SK-N-SH (cell line): ENCODE results near the gene C11orf58. TPM values are rescaled to one million over a fixed set of nuclear protein-coding genes. Genes with fewer than 3 reads are reported as not detected.

Experiments used
- CTCF ChIA-PET: fragments of 300-600, 350-600 bp; formaldehyde crosslinking; extraction: SDS; loops from one replicate; lab custom pipeline; 2021; lab: Yijun Ruan, JAX
- POLR2A ChIA-PET: fragments of 350-600 bp; sonication (Branson Sonifier 250); formaldehyde crosslinking; extraction: SDS; loops from one replicate; lab custom pipeline; 2020; ENCODE audit warnings: antibody characterized with exemption, inconsistent platforms; lab: Yijun Ruan, JAX
- DNase-seq: peaks from one replicate; pipeline ENCODE4 v3.0.0; 2012
- H2AFZ ChIP-seq: fragments of 200-600 bp; sonication (generic); 2 replicates; pipeline ENCODE4 v1.8.1; 2016; ENCODE audit warnings: antibody characterized with exemption, mild to moderate bottlenecking, low read depth
- H3F3A ChIP-seq: fragments of 200-600 bp; sonication (generic); replicated peaks from 2 replicates; pipeline ENCODE3; 2016; ENCODE audit warnings: antibody characterized with exemption, mild to moderate bottlenecking; ENCODE audit not compliant: insufficient read depth
- H3K27ac ChIP-seq, 2 experiments: fragments of 200-500 bp in 1 of 2; fragments of 200-600 bp in 1 of 2; sonication (Bioruptor generic) in 1 of 2; sonication (generic), shearing (Covaris generic) in 1 of 2; 2 replicates each; pipeline versions ENCODE4 v1.5.1 to v1.6.1; 2014 to 2016; ENCODE audit warnings: low read depth in 2 of 2, inconsistent platforms in 1 of 2, low read length in 1 of 2, mild to moderate bottlenecking in 1 of 2, mixed read lengths in 1 of 2
- H3K27me3 ChIP-seq: fragments of 200-600 bp; sonication (generic), shearing (Covaris generic); 2 replicates; pipeline ENCODE4 v1.6.1; 2016; ENCODE audit warnings: mixed run types; ENCODE audit not compliant: insufficient read depth
- H3K36me3 ChIP-seq, 2 experiments: fragments of 200-500 bp in 1 of 2; fragments of 200-600 bp in 1 of 2; sonication (Bioruptor generic) in 1 of 2; sonication (generic) in 1 of 2; replicated peaks in 1 of 2; 2 replicates each; pipeline versions ENCODE3 to v1.5.1; 2014 to 2016; ENCODE audit warnings: low read length in 1 of 2, mild to moderate bottlenecking in 1 of 2; ENCODE audit not compliant: insufficient read depth in 2 of 2, control insufficient read depth in 1 of 2
- H3K4me1 ChIP-seq, 2 experiments: fragments of 200-500 bp in 1 of 2; fragments of 200-600 bp in 1 of 2; sonication (Bioruptor generic) in 1 of 2; sonication (generic), shearing (Covaris generic) in 1 of 2; 2 replicates each; pipeline versions ENCODE4 v1.5.1 to v1.6.1; 2014 to 2016; ENCODE audit warnings: low read depth in 1 of 2, low read length in 1 of 2, mixed run types in 1 of 2; ENCODE audit not compliant: insufficient read depth in 2 of 2, control insufficient read depth in 1 of 2
- H3K4me2 ChIP-seq: fragments of 200-600 bp; sonication (generic), shearing (Covaris generic); 2 replicates; pipeline ENCODE4 v1.6.1; 2017; ENCODE audit warnings: mixed run types
- H3K4me3 ChIP-seq, 2 experiments: fragments of 200-500 bp in 1 of 2; fragments of 200-600 bp in 1 of 2; sonication (Bioruptor generic) in 1 of 2; sonication (generic), shearing (Covaris generic) in 1 of 2; 2 replicates each; pipeline versions ENCODE4 v1.5.1 to v1.8.1; 2014 to 2016; ENCODE audit warnings: low read depth in 2 of 2, inconsistent platforms in 1 of 2, low read length in 1 of 2, mild to moderate bottlenecking in 1 of 2, mixed read lengths in 1 of 2, moderate library complexity in 1 of 2
- H3K79me2 ChIP-seq: fragments of 200-600 bp; sonication (generic); 2 replicates; pipeline ENCODE4 v1.8.1; 2017; ENCODE audit warnings: mild to moderate bottlenecking; ENCODE audit not compliant: insufficient read depth
- H3K9ac ChIP-seq: fragments of 200-600 bp; sonication (generic); 2 replicates; pipeline ENCODE4 v1.6.1; 2017; ENCODE audit warnings: mixed run types
- H3K9me2 ChIP-seq: fragments of 200-600 bp; sonication (generic); 2 replicates; pipeline ENCODE4 v1.6.1; 2017; ENCODE audit warnings: mixed run types
- H3K9me3 ChIP-seq: fragments of 200-600 bp; sonication (generic); 2 replicates; pipeline ENCODE4 v1.6.1; 2017; ENCODE audit warnings: mixed run types, mild to moderate bottlenecking, moderate library complexity
- H4K20me1 ChIP-seq: fragments of 200-600 bp; sonication (generic); 2 replicates; pipeline ENCODE4 v1.6.1; 2017; ENCODE audit warnings: mild to moderate bottlenecking, mixed run types; ENCODE audit not compliant: insufficient read depth
- CHD2 ChIP-seq: fragments of 150-350 bp; IDR thresholded peaks from 2 replicates; pipeline ENCODE4 v1.6.1; 2018; ENCODE audit warnings: low read length; ENCODE audit not compliant: partially characterized antibody
- CTCF ChIP-seq: fragments of 200-600 bp; sonication (generic); IDR thresholded peaks from 2 replicates; pipeline ENCODE4 v1.6.1; 2017; ENCODE audit warnings: antibody characterized with exemption, mild to moderate bottlenecking, moderate library complexity
- FOXJ3 ChIP-seq: sonication (generic); formaldehyde crosslinking; IDR thresholded peaks from 2 replicates; pipeline ENCODE4 v1.5.1; 2020; ENCODE audit warnings: mild to moderate bottlenecking, missing genetic modification reagents
- MXI1 ChIP-seq: IDR thresholded peaks from 2 replicates; pipeline ENCODE4 v1.6.1; 2012; ENCODE audit warnings: mild to moderate bottlenecking, low read depth, low read length, improper control_type of control experiment
- PBX3 ChIP-seq: IDR thresholded peaks from 2 replicates; pipeline ENCODE4; 2012
- POLR2AphosphoS5 ChIP-seq: IDR thresholded peaks from 2 replicates; pipeline ENCODE4 v1.6.1; 2012; ENCODE audit warnings: low read depth, low read length
- RAD21 ChIP-seq: IDR thresholded peaks from 2 replicates; pipeline ENCODE4 v1.6.1; 2012; ENCODE audit warnings: mild to moderate bottlenecking, low read length
- REST ChIP-seq: IDR thresholded peaks from 2 replicates; pipeline ENCODE4 v1.6.1; 2012; ENCODE audit warnings: mild to moderate bottlenecking, low read depth, low read length, moderate library complexity
- RXRA ChIP-seq: IDR thresholded peaks from 2 replicates; pipeline ENCODE4 v1.4.0; 2012; ENCODE audit warnings: low read depth, mild to moderate bottlenecking, borderline replicate concordance
- SIN3A ChIP-seq: IDR thresholded peaks from 2 replicates; pipeline ENCODE4 v1.6.1; 2012; ENCODE audit warnings: low read depth, mild to moderate bottlenecking, low read length, moderate library complexity, borderline replicate concordance
- TCF12 ChIP-seq: IDR thresholded peaks from 2 replicates; pipeline ENCODE4 v1.4.0; 2012
- YY1 ChIP-seq: IDR thresholded peaks from 2 replicates; pipeline ENCODE4 v1.4.0; 2012; ENCODE audit warnings: low read depth, mild to moderate bottlenecking
- WGBS: methylation state at CpG from one replicate; pipeline ENCODE4 v1.1.6; 2017; ENCODE audit warnings: low lambda C conversion rate; 5-methylcytosine and 5-hydroxymethylcytosine counted together
- polyA plus RNA-seq, 3 experiments: library from polyadenylated mRNA; depleted of rRNA; stranded (reverse); fragments of >200 nt; gene quantifications; 2 replicates each; pipeline ENCODE4 v1.2.3, GENCODE V29; 2012
- TF ChIP-seq, protein P1 (sequence below): fragments of 150-350 bp; IDR thresholded peaks from 2 replicates; pipeline ENCODE4 v1.6.1; 2017; ENCODE audit warnings: antibody characterized with exemption, low read length, low read depth, borderline replicate concordance
- TF ChIP-seq, protein P2 (sequence below): fragments of 150-350 bp; IDR thresholded peaks from 2 replicates; pipeline ENCODE4 v1.6.1; 2016; ENCODE audit warnings: mild to moderate bottlenecking, low read depth, low read length

The C11orf58 gene
- polyA plus RNA-seq, 1 of the 3 experiments (the other 2 are of a cell fraction), result 150 TPM

GRCh38 chr11:16776711-16777612, 38.5 kb downstream of the C11orf58 start:
- H4K20me1 ChIP-seq, result no peaks in the 10 kb centered on the region
- WGBS, result 79% methylated on average over 14 of the region's 14 CpGs
- H3K4me2 ChIP-seq, result no peak overlapping the region
- H3K36me3 ChIP-seq, result no peaks in the 10 kb centered on the region
- H3K79me2 ChIP-seq, result no peaks in the 10 kb centered on the region
- H3K27me3 ChIP-seq, result no peaks in the 10 kb centered on the region
- no peak overlapping the region for H3K9ac ChIP-seq
- no peak overlapping the region for H2AFZ ChIP-seq
- peaks cover 0 to 18% of the 10 kb centered on the region in 2 experiments; a peak in 1 of 4 replicates for H3K4me1 ChIP-seq
- no peak overlapping the region for H3K27ac ChIP-seq
- CTCF ChIA-PET, result interaction anchor here (1.1 to 2.1 kb wide), 3 partner anchors 8 to 44 kb away, joined by 3 to 14 read pairs (median 4); no protein-coding TSS in a partner anchor
- POLR2A ChIA-PET, result no interaction called here
- no peaks in the 10 kb centered on the region for H3K9me3 ChIP-seq
- H3K4me3 ChIP-seq, result no peak overlapping the region
- no peak for DNase-seq
- H3F3A ChIP-seq, result no peaks in the 10 kb centered on the region
- H3K9me2 ChIP-seq, result no peaks in the 10 kb centered on the region
- TF ChIP-seq, protein P1, sequence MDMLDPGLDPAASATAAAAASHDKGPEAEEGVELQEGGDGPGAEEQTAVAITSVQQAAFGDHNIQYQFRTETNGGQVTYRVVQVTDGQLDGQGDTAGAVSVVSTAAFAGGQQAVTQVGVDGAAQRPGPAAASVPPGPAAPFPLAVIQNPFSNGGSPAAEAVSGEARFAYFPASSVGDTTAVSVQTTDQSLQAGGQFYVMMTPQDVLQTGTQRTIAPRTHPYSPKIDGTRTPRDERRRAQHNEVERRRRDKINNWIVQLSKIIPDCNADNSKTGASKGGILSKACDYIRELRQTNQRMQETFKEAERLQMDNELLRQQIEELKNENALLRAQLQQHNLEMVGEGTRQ, result no peak
- TF ChIP-seq PBX3 (no peak), POLR2AphosphoS5 (no peak), RAD21 (no peak), YY1 (no peak), REST (no peak), CHD2 (no peak), TCF12 (no peak), SIN3A (no peak), MXI1 (no peak), FOXJ3 (CRISPR knock-in tag) (no peak), RXRA (no peak), CTCF (no peak)
- TF ChIP-seq, protein P2, sequence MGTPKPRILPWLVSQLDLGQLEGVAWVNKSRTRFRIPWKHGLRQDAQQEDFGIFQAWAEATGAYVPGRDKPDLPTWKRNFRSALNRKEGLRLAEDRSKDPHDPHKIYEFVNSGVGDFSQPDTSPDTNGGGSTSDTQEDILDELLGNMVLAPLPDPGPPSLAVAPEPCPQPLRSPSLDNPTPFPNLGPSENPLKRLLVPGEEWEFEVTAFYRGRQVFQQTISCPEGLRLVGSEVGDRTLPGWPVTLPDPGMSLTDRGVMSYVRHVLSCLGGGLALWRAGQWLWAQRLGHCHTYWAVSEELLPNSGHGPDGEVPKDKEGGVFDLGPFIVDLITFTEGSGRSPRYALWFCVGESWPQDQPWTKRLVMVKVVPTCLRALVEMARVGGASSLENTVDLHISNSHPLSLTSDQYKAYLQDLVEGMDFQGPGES, result no peak
